ENCODE data around the gene MTARC2. TPM values are rescaled to one million over a fixed set of nuclear protein-coding genes. Genes with fewer than 3 reads are reported as not detected.

Gene MTARC2
- total RNA-seq, 1 experiment from 2014 or later, result 13.3 TPM

- Histone ChIP-seq H3K4me3 (ENCODE audit: low read length) (no peak overlapping the region), H3K4me1 (ENCODE audit: insufficient read depth, low read length) (no peaks in the 10 kb centered on the region), H3K27me3 (ENCODE audit: low read length) (no peaks in the 10 kb centered on the region), H3K9me2 (replicated peaks; ENCODE audit: low read length) (no peaks in the 10 kb centered on the region), H3K79me2 (ENCODE audit: low read length) (no peaks in the 10 kb centered on the region), H2AFZ (ENCODE audit: low read length) (no peak overlapping the region), H3K9ac (ENCODE audit: low read length) (no peak overlapping the region), H3K4me2 (ENCODE audit: low read length) (no peak overlapping the region), H3K36me3 (ENCODE audit: low read depth, low read length) (no peaks in the 10 kb centered on the region), H3F3A (ENCODE audit: low read length, unreplicated experiment) (no peaks in the 10 kb centered on the region), H3K27ac (ENCODE audit: low read length) (no peak overlapping the region), H4K20me1 (ENCODE audit: low read length) (no peaks in the 10 kb centered on the region), H3K9me3 (ENCODE audit: low read length) (no peaks in the 10 kb centered on the region)
- DNase-seq (no peak), ATAC-seq (no peak)
- TF ChIP-seq EZH2phosphoT487 (IDR thresholded peaks at IDR 0.05; ENCODE audit: borderline replicate concordance, low read length), result no peak
- no peak for TF ChIP-seq EZH2 (IDR thresholded peaks at IDR 0.05; ENCODE audit: low read length, unreplicated experiment)
- no peak for TF ChIP-seq CTCF (conservative IDR thresholded peaks at IDR 0.05; ENCODE audit: low read depth, low read length)
- ChIA-PET CTCF (no interaction called here), POLR2A (ENCODE audit: unreplicated experiment) (no interaction called here)
- no TSS peak for BruUV-seq (replicated peaks)
- intact Hi-C loops (cut with micrococcal nuclease), result no loop called here
Measured at GRCh38 chr1:220741349-220741748, 6.8 kb upstream of the MTARC2 start.

GRCh38 chr1:220741825-220742224 is 6.3 kb upstream of the MTARC2 start:
- Histone ChIP-seq H3K9ac (ENCODE audit: low read length) (no peak overlapping the region), H3K9me2 (replicated peaks; ENCODE audit: low read length) (no peaks in the 10 kb centered on the region), H3K36me3 (ENCODE audit: low read depth, low read length) (no peaks in the 10 kb centered on the region), H2AFZ (ENCODE audit: low read length) (no peak overlapping the region), H3K27ac (ENCODE audit: low read length) (no peak overlapping the region), H3F3A (ENCODE audit: low read length, unreplicated experiment) (no peaks in the 10 kb centered on the region), H3K4me2 (ENCODE audit: low read length) (no peak overlapping the region), H3K4me3 (ENCODE audit: low read length) (no peak overlapping the region), H3K9me3 (ENCODE audit: low read length) (no peaks in the 10 kb centered on the region), H3K79me2 (ENCODE audit: low read length) (no peaks in the 10 kb centered on the region), H3K4me1 (ENCODE audit: insufficient read depth, low read length) (no peaks in the 10 kb centered on the region), H3K27me3 (ENCODE audit: low read length) (no peaks in the 10 kb centered on the region), H4K20me1 (ENCODE audit: low read length) (no peaks in the 10 kb centered on the region)
- ChIA-PET CTCF (no interaction called here), POLR2A (ENCODE audit: unreplicated experiment) (no interaction called here)
- BruUV-seq (replicated peaks), result no TSS peak
- intact Hi-C loops (cut with micrococcal nuclease), result no loop called here
- no peak for ATAC-seq
- TF ChIP-seq CTCF (conservative IDR thresholded peaks at IDR 0.05; ENCODE audit: low read depth, low read length) (no peak), EZH2 (IDR thresholded peaks at IDR 0.05; ENCODE audit: low read length, unreplicated experiment) (no peak), EZH2phosphoT487 (IDR thresholded peaks at IDR 0.05; ENCODE audit: borderline replicate concordance, low read length) (no peak)
- no peak for DNase-seq

GRCh38 chr1:220742520-220742919 is 5.6 kb upstream of the MTARC2 start:
- H3K79me2 ChIP-seq (ENCODE audit: low read length), result no peaks in the 10 kb centered on the region
- H4K20me1 ChIP-seq (ENCODE audit: low read length), result no peaks in the 10 kb centered on the region
- BruUV-seq (replicated peaks), result no TSS peak
- H3K36me3 ChIP-seq (ENCODE audit: low read depth, low read length), result no peaks in the 10 kb centered on the region
- no peaks in the 10 kb centered on the region for H3K27me3 ChIP-seq (ENCODE audit: low read length)
- no peak for TF ChIP-seq EZH2phosphoT487 (IDR thresholded peaks at IDR 0.05; ENCODE audit: borderline replicate concordance, low read length)
- TF ChIP-seq EZH2 (IDR thresholded peaks at IDR 0.05; ENCODE audit: low read length, unreplicated experiment), result no peak
- no peak for TF ChIP-seq CTCF (conservative IDR thresholded peaks at IDR 0.05; ENCODE audit: low read depth, low read length)
- no peaks in the 10 kb centered on the region for H3F3A ChIP-seq (ENCODE audit: low read length, unreplicated experiment)
- no peak overlapping the region for H3K27ac ChIP-seq (ENCODE audit: low read length)
- intact Hi-C loops (cut with micrococcal nuclease), result no loop called here
- peaks cover 6% of the 10 kb centered on the region for H3K4me1 ChIP-seq (ENCODE audit: insufficient read depth, low read length)
- H3K4me3 ChIP-seq (ENCODE audit: low read length), result no peak overlapping the region
- H2AFZ ChIP-seq (ENCODE audit: low read length), result no peak overlapping the region
- no peak overlapping the region for H3K4me2 ChIP-seq (ENCODE audit: low read length)
- no peak overlapping the region for H3K9ac ChIP-seq (ENCODE audit: low read length)
- POLR2A ChIA-PET (ENCODE audit: unreplicated experiment), result no interaction called here
- no peaks in the 10 kb centered on the region for H3K9me3 ChIP-seq (ENCODE audit: low read length)
- CTCF ChIA-PET, result no interaction called here
- DNase-seq (no peak), ATAC-seq (no peak)
- H3K9me2 ChIP-seq (replicated peaks; ENCODE audit: low read length), result no peaks in the 10 kb centered on the region

Measured in PC-3 (cell line).